Body of pancreas (tissue), 4 donors: ENCODE results near the gene ASXL1.

Experiments used
- POLR2A ChIP-seq, 3 donors: fragments of 450-650 bp; IDR thresholded peaks; one replicate each; pipeline ENCODE4 v1.6.1; 2016; ENCODE audit warnings: antibody characterized with exemption in 3 of 3, mild to moderate bottlenecking in 2 of 3
- TF ChIP-seq, protein P1 (sequence below), 7 experiments: fragments of 450-650 bp in 4 of 7; fragments of 200-600 bp in 3 of 7; sonication (generic) in 3 of 7; IDR thresholded peaks; one replicate each; pipeline ENCODE4 v1.5.1; 2016 to 2019; ENCODE audit warnings: antibody characterized with exemption in 7 of 7

DNA sequence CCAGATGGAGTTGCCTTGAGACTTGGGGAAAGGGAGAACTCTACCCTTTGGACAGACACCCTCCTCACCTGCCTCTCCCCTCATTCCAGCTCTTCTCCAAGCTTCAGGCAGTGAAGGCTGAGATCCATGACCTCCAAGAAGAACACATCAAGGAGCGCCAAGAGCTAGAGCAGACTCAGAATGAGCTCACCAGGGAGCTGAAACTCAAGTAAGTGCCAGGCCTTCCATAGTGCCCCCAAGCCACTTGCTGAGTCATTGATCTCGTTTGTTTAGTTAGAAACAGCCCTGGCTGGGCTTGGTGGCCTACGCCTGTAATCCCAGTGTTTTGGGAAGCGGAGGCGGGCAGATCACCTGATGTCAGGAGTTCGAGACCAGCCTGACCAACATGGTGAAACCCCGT lies 41.5 kb upstream of the ASXL1 start:
- TF ChIP-seq, protein P1, sequence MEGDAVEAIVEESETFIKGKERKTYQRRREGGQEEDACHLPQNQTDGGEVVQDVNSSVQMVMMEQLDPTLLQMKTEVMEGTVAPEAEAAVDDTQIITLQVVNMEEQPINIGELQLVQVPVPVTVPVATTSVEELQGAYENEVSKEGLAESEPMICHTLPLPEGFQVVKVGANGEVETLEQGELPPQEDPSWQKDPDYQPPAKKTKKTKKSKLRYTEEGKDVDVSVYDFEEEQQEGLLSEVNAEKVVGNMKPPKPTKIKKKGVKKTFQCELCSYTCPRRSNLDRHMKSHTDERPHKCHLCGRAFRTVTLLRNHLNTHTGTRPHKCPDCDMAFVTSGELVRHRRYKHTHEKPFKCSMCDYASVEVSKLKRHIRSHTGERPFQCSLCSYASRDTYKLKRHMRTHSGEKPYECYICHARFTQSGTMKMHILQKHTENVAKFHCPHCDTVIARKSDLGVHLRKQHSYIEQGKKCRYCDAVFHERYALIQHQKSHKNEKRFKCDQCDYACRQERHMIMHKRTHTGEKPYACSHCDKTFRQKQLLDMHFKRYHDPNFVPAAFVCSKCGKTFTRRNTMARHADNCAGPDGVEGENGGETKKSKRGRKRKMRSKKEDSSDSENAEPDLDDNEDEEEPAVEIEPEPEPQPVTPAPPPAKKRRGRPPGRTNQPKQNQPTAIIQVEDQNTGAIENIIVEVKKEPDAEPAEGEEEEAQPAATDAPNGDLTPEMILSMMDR (IDR thresholded peaks at IDR 0.05): no peak
- peak; percentile 26 to 74 (median 68) for TF ChIP-seq POLR2A (IDR thresholded peaks at IDR 0.05)
